RWPE2 (cell line): ENCODE data around the gene ABHD1.
"Not testable (repeated sequence)": the region's sequence is repeated elsewhere in the genome, so short reads cannot be mapped to it uniquely, and the experiment has no call there.

ENCODE experiments used
- ATAC-seq: fragments of 200-7000 bp; cut with Tn5 transposase; 3 replicates; pipeline ENCODE4 v1.9.1; 2021; ENCODE audit warnings: low read depth
- DNase-seq: peaks from one replicate; pipeline ENCODE4 v3.0.0-alpha.2; 2020; ENCODE audit warnings: low spot score
- H3K27ac ChIP-seq: fragments of 450-650 bp; 2 replicates; pipeline ENCODE4 v1.5.1; 2017; ENCODE audit warnings: mild to moderate bottlenecking; ENCODE audit not compliant: poor library complexity, severe bottlenecking
- H3K27me3 ChIP-seq: fragments of 250-450 bp; sonication (Bioruptor Pico); 2 replicates; pipeline ENCODE4 v1.5.1; 2021; ENCODE audit warnings: mild to moderate bottlenecking, moderate library complexity; ENCODE audit not compliant: insufficient read depth, poor library complexity, severe bottlenecking
- H3K36me3 ChIP-seq: fragments of 250-450 bp; sonication (Bioruptor Pico); 2 replicates; pipeline ENCODE4 v1.5.1; 2020; ENCODE audit warnings: low read depth, mild to moderate bottlenecking, moderate library complexity
- H3K4me1 ChIP-seq: fragments of 250-450 bp; sonication (Bioruptor Pico); 2 replicates; pipeline ENCODE4 v1.5.1; 2021; ENCODE audit warnings: mild to moderate bottlenecking, moderate library complexity; ENCODE audit not compliant: insufficient read depth, poor library complexity, severe bottlenecking
- H3K4me3 ChIP-seq: fragments of 250-450 bp; sonication (Bioruptor Pico); 2 replicates; pipeline ENCODE4 v1.5.1; 2021; ENCODE audit warnings: mild to moderate bottlenecking, moderate library complexity; ENCODE audit not compliant: severe bottlenecking
- H3K9me3 ChIP-seq: fragments of 250-450 bp; sonication (Bioruptor Pico); 2 replicates; pipeline ENCODE4 v1.5.1; 2021; ENCODE audit warnings: mild to moderate bottlenecking, moderate library complexity; ENCODE audit not compliant: severe bottlenecking
- CTCF ChIP-seq: fragments of 450-650 bp; IDR thresholded peaks from one replicate; pipeline ENCODE4 v1.5.1; 2017; ENCODE audit warnings: mild to moderate bottlenecking, moderate library complexity; ENCODE audit not compliant: poor library complexity, severe bottlenecking

The ABHD1 gene

GRCh38 chr2:27102329-27102728 lies 21.3 kb upstream of the ABHD1 start:
- H3K27me3 ChIP-seq, result no peaks in the 10 kb centered on the region
- H3K4me1 ChIP-seq, result no peaks in the 10 kb centered on the region
- H3K27ac ChIP-seq, result no peak overlapping the region

DNA sequence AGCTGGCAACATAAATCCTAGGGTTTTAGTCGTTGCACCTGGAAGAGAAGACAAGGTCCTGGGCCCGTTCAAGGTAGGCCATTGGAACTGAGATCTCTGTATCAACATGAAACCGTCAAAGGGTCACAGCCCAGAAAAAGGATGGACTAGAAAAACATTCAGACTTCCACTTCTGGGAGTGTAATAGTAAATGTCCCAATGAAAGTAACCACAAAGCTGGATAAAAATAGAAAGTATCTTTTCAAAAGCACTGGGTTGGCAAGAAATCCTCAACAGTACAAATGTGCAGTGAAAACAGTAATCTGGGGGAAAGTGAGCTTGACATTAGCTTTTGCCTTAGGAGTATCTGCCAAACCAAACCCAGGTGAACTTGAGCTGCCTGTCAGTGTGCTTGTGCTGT lies 17.6 kb upstream of the ABHD1 start:
- Histone ChIP-seq H3K4me1 (no peaks in the 10 kb centered on the region), H3K36me3 (no peaks in the 10 kb centered on the region), H3K27ac (no peak overlapping the region), H3K4me3 (no peak overlapping the region), H3K27me3 (no peaks in the 10 kb centered on the region), H3K9me3 (no peaks in the 10 kb centered on the region)
- DNase-seq (no peak), ATAC-seq (no peak)
- no peak for TF ChIP-seq CTCF

More at GRCh38 chr2:27102329-27102728, 21.3 kb upstream of the ABHD1 start:
- ATAC-seq (no peak), DNase-seq (no peak)
- H3K4me3 ChIP-seq, result no peak overlapping the region
- no peaks in the 10 kb centered on the region for H3K9me3 ChIP-seq
- no peak for TF ChIP-seq CTCF
- H3K36me3 ChIP-seq, result no peaks in the 10 kb centered on the region

GRCh38 chr2:27108221-27108620 lies 15.4 kb upstream of the ABHD1 start:
- Histone ChIP-seq H3K4me1 (no peaks in the 10 kb centered on the region), H3K9me3 (no peaks in the 10 kb centered on the region), H3K36me3 (no peaks in the 10 kb centered on the region), H3K27me3 (no peaks in the 10 kb centered on the region), H3K4me3 (no peak overlapping the region), H3K27ac (no peak overlapping the region)
- no peak for DNase-seq
- ATAC-seq, result no peak
- TF ChIP-seq CTCF, result no peak

GRCh38 chr2:27109083-27109482 lies 14.5 kb upstream of the ABHD1 start:
- Histone ChIP-seq H3K27ac (no peak overlapping the region), H3K36me3 (no peaks in the 10 kb centered on the region), H3K4me1 (no peaks in the 10 kb centered on the region), H3K9me3 (no peaks in the 10 kb centered on the region), H3K4me3 (no peak overlapping the region), H3K27me3 (no peaks in the 10 kb centered on the region)
- ATAC-seq (no peak), DNase-seq (no peak)
- TF ChIP-seq CTCF, result no peak

- ATAC-seq, H3K27me3 ChIP-seq, H3K27ac ChIP-seq, H3K9me3 ChIP-seq, DNase-seq, H3K36me3 ChIP-seq, H3K4me3 ChIP-seq, H3K4me1 ChIP-seq: not testable (repeated sequence)
Observed at GRCh38 chr2:27110603-27111352, 12.8 kb upstream of the ABHD1 start.

- not testable (repeated sequence) for H3K27me3 ChIP-seq, H3K36me3 ChIP-seq, H3K9me3 ChIP-seq, H3K4me1 ChIP-seq, H3K4me3 ChIP-seq, H3K27ac ChIP-seq, DNase-seq, ATAC-seq
Observed at GRCh38 chr2:27111392-27112078, 12.1 kb upstream of the ABHD1 start.
